HUDEP-2 (cell line): ENCODE measurements around the gene SLC6A13.
"Not testable (repeated sequence)": the region's sequence is repeated elsewhere in the genome, so short reads cannot be mapped to it uniquely, and the experiment has no call there.

Source experiments
- DNase-seq, 76 experiments: peaks; one replicate each; lab custom pipeline; 2025; ENCODE audit not compliant: unreplicated experiment in 76 of 76; lab: John Stamatoyannopoulos, UW

Gene SLC6A13

DNA sequence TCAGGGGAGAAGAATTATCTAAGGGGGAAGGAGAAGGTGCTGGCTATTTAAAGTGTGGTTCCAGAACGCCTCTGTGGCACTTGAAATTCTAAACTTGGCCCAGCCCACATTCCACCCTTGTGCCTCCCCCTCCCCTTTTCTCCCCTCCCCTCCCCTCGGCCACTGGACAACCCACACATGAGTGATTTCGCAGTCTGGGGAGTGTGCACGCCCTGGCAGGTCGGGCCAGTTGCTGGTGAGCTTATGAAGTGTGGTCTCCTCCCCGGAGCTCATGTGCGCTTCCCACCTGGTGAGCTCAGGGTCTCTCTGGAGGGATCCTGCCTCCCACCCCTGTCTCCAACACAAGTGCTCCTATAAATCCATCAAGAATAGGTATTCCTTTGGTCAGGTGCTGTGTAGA is at the start of gene SLC6A13:
Gene SLC6A13, minus strand, starts transcription at position 20 of the 400 bp plus-strand sequence. CDS start 2,784 bp downstream, outside the sequence.
- DNase-seq = no peak

GRCh38 chr12:308511-308910 is 45.9 kb upstream of the SLC6A13 start:
- no peak for DNase-seq

GRCh38 chr12:307406-307805 is 44.8 kb upstream of the SLC6A13 start:
- DNase-seq = no peak

DNA sequence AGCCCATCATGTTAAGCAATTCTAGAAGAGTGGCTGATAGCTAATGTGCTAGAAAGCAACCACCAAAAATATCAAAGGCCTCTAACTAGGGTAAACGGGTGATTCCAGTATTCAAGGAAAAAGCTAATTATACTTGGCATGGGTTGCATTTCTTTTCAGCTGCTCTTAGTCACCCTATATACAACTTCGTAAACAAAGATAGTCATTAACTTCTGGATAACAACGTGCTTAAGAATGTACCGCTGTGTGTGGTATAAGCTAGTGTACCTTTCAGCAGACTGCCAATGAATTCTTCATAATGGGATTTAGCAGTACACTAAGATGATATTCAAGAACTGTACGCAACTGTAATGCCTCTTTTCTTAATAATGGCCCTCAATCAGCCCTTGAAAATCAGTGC is 42.2 kb upstream of the SLC6A13 start:
- no peak for DNase-seq

DNA sequence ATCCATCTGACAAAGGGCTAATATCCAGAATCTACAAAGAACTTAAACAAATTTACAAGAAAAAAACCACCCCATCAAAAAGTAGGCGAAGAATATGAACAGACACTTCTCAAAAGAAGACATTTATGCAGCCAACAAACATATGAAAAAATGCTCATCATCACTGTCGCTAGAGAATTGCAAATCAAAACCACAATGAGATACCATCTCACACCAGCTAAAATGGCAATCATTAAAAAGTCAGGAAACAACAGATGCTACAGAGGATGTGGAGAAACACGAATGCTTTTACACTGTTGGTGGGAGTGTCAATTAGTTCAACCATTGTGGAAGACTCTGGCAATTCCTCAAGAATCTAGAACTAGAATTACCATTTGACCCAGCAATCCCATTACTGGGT is 40.1 kb upstream of the SLC6A13 start:
- not testable (repeated sequence) for DNase-seq

DNA sequence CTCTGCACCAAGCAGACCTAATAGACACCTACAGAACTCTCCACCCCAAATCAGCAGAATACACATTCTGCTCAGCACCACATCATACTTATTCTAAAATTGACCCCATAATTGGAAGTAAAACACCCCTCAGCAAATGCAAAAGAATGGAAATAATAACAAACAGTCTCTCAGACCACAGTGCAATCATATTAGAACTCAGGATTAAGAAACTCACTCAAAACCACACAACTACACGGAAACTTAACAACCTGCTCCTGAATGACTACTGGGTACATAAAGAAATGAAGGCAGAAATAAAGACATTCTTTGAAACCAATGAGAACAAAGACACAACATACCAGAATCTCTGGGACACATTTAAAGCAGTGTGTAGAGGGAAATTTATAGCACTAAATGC is 37.5 kb upstream of the SLC6A13 start:
- DNase-seq = not testable (repeated sequence)

GRCh38 chr12:299511-299910 is 36.9 kb upstream of the SLC6A13 start:
- DNase-seq = not testable (repeated sequence)

DNA sequence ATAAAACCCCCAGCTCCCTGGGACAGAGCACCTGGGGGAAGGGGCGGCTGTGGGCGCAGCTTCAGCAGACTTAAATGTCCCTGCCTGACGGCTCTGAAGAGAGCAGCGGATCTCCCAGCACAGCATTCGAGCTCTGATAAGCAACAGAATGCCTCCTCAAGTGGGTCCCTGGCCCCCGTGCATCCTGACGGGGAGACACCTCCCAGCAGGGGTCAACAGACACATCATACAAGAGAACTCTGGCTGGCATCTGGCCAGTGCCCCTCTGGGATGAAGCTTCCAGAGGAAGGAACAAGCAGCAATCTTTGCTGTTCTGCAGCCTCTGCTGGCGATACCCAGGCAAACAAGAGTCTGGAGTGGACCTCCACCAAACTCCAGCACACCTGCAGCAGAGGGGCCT is 35.4 kb upstream of the SLC6A13 start:
- not testable (repeated sequence) for DNase-seq

DNA sequence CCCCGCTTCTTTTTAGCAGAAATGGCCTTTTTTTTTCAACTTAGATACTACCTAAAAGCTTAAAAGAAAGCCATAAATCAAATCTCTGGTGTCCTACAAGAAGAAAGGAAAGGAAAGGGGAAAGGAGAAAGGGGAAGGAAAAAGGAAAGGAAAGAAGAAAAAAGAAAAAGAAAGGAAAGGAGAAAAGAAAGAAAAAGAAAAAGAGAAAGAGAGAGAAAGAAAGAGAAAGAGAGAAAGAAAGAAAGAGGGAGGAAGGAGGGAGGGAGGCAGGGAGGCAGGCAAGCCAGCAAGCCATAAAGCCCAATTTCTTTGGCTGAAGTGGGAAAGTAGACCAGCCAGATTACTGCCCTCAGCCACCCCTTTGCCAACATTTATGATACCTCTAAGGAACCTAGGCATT is 32.5 kb upstream of the SLC6A13 start:
- no peak for DNase-seq

DNA sequence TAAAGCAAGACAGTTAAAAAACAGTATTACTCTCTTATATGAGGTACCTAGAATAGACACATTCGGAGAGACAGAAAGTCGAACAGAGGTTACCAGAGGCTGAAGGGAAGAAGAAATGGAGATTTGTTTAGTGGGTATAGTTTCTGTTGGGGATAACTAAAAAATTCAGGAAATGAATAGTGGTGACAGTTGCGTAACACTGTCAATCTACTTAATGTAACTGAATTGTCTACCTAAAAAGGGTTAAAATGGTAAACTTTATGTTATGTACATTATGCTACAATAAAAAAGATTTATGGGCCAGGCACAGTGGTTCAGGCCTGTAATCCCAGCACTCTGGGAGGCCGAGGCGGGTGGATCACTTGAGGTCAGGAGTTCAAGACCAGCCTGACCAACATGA is 30.6 kb upstream of the SLC6A13 start:
- no peak for DNase-seq

DNA sequence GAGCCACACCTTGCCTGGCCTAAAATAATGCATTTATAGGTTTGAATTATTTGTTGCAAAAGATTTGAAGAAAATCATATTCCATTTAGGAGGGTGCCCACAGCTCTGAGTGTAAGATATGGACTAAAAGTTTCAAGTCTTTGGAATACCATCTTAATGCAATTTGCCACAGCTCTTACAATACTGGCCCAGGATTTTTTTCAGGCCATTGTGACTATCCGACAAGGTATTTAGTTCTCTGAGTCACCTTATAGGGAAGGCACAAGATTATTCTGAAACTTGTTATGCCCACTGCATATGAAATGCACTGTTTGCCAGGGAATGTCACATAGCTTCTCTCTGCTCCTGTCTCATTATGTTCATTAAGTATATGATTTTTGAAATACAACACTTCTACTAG is 29.6 kb upstream of the SLC6A13 start:
- no peak for DNase-seq

GRCh38 chr12:291153-291723 is 28.6 kb upstream of the SLC6A13 start:
- DNase-seq = no peak

DNA sequence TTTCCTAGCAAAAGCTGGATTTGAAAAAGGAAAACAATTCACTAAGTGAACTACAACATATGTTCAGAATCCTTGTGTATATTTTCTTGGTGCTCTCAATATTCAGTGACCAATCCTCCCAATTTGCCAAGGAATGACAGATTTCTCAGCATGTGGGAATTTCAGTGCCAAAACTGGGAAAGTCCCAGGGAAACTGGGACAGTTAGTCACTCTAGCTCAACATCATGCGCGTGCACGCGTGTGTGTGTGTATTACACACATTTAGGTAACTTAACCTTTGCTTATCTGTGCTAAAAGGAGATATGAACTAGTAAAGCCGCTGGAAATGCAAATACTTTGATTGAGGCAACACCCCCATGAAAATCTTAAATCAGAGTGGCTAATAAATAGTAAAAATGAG is 26.1 kb upstream of the SLC6A13 start:
- DNase-seq = no peak

DNA sequence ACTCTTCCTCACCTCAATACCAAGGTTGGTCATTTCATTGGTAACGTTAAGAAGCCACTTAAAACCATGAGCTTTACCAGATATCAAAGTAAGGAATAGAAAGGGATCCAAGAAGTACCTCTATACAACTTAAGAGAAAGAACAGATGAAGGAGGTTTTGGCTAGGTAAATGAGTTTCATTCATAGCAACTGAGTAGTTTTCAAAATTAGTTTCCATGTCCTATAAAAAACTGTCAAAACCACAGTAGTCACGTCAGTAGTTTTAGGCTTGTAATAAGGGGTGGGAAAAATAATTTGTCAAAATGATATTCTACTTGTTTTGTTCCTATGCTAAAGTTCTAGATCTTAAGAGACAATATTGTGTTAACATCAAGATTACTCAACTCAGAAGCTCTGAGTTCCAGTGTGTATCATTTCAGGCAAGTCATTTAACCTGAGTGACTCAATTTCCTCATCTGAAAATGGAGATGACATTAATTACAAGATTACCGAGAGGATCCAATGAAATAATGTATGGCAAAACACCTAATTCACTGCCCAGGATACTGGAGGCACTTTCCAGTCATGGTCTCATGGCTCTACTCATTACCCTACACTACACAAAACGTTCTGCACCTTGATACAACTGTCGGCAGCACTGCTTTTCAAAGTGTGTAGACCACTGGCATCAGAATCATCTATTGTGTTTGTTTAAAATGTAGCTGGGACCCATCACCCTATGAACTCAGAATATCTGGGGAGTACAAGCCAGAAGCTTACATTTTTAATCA is 24.1 kb upstream of the SLC6A13 start:
- no peak for DNase-seq

GRCh38 chr12:278046-278445 is 15.4 kb upstream of the SLC6A13 start:
- DNase-seq = no peak

DNA sequence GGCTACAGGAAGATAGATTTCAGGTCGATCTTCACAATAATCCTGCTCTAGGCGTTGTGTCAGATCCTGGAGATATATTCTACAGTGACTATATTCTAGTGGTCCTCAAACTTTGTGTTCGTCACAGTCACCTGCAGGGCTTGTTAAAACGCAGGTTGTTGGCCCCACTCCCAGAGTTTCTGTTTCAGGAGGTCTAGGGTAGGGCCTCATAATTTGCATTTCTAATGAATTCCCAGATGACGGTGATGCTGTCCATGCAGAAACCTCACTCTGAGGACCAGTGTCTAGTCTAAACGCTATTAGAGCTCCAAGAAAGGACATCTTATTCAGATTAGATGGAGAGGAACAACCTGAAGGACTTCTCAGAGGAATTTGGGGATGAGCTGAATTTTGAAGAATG is 13.2 kb upstream of the SLC6A13 start:
- DNase-seq = no peak

GRCh38 chr12:273382-273781 is 10.7 kb upstream of the SLC6A13 start:
- DNase-seq = no peak

GRCh38 chr12:272942-273341 is 10.3 kb upstream of the SLC6A13 start:
- DNase-seq = no peak

- no peak for DNase-seq
Measured at GRCh38 chr12:271161-271560, 8.5 kb upstream of the SLC6A13 start.

DNA sequence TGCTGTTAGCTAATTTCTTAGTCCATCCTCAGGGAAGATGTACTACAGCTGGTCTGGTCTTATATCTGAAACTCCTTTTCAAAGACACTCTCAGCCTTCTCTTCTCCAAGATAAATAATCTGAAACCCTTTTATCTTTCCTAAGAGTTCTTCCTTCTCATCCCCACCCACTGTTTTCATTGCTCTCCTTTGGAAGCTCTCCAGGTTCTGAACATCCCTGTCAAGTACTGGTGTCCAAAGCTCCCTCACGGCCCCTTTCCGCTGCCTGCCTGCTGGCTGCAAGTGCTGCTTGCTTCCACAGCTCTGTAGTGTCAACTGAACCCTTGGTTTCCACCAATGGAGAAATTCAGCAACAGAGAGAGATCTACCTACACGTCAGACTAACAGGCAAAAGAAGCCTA is 6.6 kb upstream of the SLC6A13 start:
- DNase-seq = no peak

DNA sequence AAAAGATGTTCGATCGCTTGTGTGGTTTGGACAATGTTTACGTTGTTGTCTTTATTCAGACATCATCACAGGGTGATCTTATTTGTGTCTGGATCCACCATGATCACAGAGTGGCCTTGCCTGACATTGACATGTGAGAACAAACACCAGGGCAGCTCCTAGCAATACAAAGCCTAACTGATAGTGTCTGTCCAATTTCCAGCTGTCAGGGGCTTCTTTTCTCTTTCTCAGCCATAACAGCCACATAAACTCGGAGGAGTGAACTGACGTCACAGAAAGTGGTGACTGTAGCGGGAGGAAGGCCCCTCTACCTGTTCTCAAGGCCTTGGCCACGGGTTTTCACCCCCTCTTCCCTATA is 5.8 kb upstream of the SLC6A13 start:
- DNase-seq = no peak

DNA sequence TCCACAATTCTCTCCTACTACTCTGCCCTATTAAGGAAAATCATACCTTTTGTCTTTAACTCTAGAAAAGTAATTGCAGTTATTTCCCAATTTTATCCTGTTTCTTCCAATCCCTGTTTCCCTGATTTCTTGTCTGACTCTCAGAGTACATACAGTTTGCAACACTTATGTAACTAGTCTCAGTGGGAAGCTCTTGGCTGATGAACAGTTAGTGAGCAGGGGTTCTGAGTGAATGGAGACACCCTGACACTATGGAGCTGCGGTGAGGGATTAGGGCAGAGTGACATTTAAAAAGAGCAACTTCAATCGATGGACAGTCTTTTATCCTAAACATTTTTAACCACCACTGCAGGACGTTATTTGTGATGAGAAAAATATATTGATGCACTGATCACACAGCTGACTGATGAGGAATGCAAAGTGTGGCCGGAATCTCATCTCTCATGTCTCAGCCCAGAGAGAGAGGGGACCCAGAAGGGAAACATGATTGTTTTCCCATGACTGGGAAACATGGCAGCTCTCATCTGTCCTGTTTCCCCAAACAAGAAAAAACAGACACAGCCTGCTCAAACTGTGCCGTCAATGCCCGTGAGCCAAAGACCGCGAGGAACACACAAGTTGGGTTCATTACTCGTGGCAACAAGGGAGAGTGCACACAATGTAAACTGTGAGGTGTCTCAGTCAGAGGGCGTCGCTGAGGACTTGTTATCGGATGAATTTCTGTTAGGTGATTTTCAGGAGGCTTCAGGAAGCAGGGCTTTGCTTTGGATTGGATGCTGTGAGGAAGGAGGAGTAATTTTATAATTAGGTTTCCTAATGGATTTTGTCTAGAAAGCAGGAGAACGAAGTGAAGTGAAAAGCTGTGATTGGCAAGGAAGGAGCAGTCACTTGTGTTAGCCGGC is 5.2 kb upstream of the SLC6A13 start:
- DNase-seq = no peak
